Uterus (tissue), 4 donors: ENCODE results near the gene CLDND1. TPM values are rescaled to one million over a fixed set of nuclear protein-coding genes. Genes with fewer than 3 reads are reported as not detected.
"Not testable (repeated sequence)": the region's sequence is repeated elsewhere in the genome, so short reads cannot be mapped to it uniquely, and the experiment has no call there.

Experiments
- DNase-seq, 2 donors: peaks; one replicate each; pipeline ENCODE4 v3.0.0-alpha.2; 2019 to 2020
- H3K27ac ChIP-seq, 2 donors: fragments of 200-600 bp; sonication (generic); 1 replicate in 1 of 2; 2 replicates in 1 of 2; pipeline ENCODE4 v1.5.1; 2016 to 2018
- H3K27me3 ChIP-seq, 2 donors: fragments of 200-600 bp; sonication (generic); one replicate each; pipeline ENCODE4 v1.5.1; 2018 to 2019; ENCODE audit warnings: control low read depth in 1 of 2
- H3K36me3 ChIP-seq, 2 donors: fragments of 200-600 bp; sonication (generic); one replicate each; pipeline ENCODE4 v1.5.1; 2019; ENCODE audit warnings: control low read depth in 1 of 2
- H3K4me1 ChIP-seq, 2 donors: fragments of 200-600 bp; sonication (generic); one replicate each; pipeline ENCODE4 v1.5.1; 2018 to 2019; ENCODE audit warnings: control low read depth in 1 of 2
- H3K4me3 ChIP-seq, 2 donors: fragments of 200-600 bp; sonication (generic); 1 replicate in 1 of 2; 2 replicates in 1 of 2; pipeline ENCODE4 v1.5.1; 2018 to 2019; ENCODE audit warnings: mild to moderate bottlenecking in 1 of 2
- H3K9me3 ChIP-seq, 2 donors: fragments of 200-600 bp; sonication (generic); one replicate each; pipeline ENCODE4 v1.5.1; 2019; ENCODE audit warnings: control low read depth in 1 of 2
- POLR2A ChIP-seq, 2 donors: fragments of 450-650 bp; IDR thresholded peaks; one replicate each; pipeline ENCODE4 v1.6.1; 2016; ENCODE audit warnings: antibody characterized with exemption in 2 of 2, mild to moderate bottlenecking in 1 of 2, moderate library complexity in 1 of 2
- intact Hi-C: fragments of 100-400 bp; cut with DNase I; formaldehyde crosslinking; loops from one replicate; pipeline ENCODE4 v1.15.1; 2023; ENCODE audit warnings: low total_unique reads
- total RNA-seq, 4 donors: library from RNA; depleted of rRNA in 3 of 4; stranded (reverse); fragments of >200 nt in 3 of 4; gene quantifications; one replicate each; pipeline versions ENCODE4 v1.1.0 to v1.2.4, GENCODE V29; 2014 to 2023
- TF ChIP-seq, protein P1 (sequence below), 4 experiments: fragments of 200-600 bp in 2 of 4; fragments of 450-650 bp in 2 of 4; sonication (generic) in 2 of 4; IDR thresholded peaks; one replicate each; pipeline ENCODE4 v1.5.1; 2016 to 2019; ENCODE audit warnings: antibody characterized with exemption in 4 of 4, mild to moderate bottlenecking in 2 of 4, moderate library complexity in 1 of 4
- donor health status: DM: yes; HTN: yes; CAD: no.

The CLDND1 gene
- total RNA-seq, 4 donors from 2014 or later = 134 to 253 (median 150) TPM

DNA sequence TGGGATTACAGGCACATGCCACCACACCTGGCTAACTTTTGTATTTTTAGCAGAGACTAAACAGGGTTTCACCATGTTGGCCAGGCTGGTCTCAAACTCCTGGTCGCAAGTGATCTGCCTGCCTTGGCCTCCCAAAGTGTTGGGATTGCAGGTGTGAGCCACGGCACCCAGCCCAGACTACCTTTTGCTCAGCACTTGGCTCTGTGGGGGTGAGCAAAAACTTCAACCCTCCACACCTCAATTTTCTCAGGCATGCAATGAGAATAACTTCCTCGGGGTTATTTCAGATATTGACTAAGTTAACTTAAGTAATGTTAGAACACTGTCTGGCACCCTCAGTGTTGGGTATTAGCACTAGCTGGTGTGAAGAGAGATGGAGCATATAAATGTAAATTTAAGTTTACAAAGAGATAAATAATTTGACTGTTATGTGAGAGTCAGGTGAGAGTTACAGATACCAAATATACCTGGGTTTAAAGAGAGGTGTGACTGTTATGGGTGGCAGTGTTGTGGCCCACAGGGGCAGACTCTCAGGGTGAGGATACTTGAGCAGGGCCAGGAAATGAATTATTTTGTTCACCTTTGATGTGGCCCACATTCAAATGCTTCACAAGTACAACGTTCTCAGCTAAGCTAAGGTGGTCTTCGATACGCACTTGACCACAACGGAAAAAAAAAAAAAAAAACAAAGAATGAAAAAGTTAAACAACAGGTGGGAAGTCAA is 41.7 kb upstream of the CLDND1 start:
- TF ChIP-seq POLR2A (IDR thresholded peaks at IDR 0.05) = no peak
- TF ChIP-seq, protein P1, sequence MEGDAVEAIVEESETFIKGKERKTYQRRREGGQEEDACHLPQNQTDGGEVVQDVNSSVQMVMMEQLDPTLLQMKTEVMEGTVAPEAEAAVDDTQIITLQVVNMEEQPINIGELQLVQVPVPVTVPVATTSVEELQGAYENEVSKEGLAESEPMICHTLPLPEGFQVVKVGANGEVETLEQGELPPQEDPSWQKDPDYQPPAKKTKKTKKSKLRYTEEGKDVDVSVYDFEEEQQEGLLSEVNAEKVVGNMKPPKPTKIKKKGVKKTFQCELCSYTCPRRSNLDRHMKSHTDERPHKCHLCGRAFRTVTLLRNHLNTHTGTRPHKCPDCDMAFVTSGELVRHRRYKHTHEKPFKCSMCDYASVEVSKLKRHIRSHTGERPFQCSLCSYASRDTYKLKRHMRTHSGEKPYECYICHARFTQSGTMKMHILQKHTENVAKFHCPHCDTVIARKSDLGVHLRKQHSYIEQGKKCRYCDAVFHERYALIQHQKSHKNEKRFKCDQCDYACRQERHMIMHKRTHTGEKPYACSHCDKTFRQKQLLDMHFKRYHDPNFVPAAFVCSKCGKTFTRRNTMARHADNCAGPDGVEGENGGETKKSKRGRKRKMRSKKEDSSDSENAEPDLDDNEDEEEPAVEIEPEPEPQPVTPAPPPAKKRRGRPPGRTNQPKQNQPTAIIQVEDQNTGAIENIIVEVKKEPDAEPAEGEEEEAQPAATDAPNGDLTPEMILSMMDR (IDR thresholded peaks at IDR 0.05) = no peak
- DNase-seq = no peak
- intact Hi-C loops = no loop called here
- Histone ChIP-seq H3K36me3 (no peaks in the 10 kb centered on the region), H3K4me1 (no peaks in the 10 kb centered on the region), H3K27me3 (no peaks in the 10 kb centered on the region), H3K9me3 (no peaks in the 10 kb centered on the region), H3K27ac (no peak overlapping the region), H3K4me3 (no peak overlapping the region)

DNA sequence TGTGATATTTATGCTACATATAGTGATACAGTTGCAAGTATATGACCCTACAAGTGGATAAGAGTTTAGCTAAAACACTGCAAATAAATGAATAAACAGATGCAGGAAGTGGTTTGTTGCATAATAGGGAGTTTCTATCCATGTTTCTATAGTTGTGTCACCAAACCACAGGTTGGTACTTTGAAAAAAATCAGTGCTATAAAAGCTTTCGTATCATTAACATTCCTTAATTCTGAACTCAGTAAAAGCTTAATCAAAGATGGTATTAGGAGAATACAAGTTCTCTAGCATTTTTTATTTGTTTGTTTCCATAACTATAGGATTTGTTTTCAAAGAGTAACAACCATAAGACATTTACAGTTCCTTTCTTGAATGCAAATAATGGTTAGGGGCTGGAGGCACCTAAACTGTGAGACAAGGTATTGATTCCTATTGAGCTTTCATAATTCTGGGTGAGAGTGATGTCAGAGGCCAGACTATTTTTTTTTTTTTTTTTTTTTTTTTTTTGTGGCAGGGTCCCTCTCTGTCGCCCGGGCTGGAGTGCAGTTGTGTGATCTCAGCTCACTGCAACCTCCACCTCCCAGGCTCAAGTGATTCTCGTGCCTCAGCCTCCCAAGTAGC is 41.1 kb upstream of the CLDND1 start:
- TF ChIP-seq, protein P1 (IDR thresholded peaks at IDR 0.05) = no peak
- no peak for TF ChIP-seq POLR2A (IDR thresholded peaks at IDR 0.05)
- intact Hi-C loops = no loop called here
- Histone ChIP-seq H3K36me3 (no peaks in the 10 kb centered on the region), H3K4me1 (no peaks in the 10 kb centered on the region), H3K4me3 (no peak overlapping the region), H3K27me3 (no peaks in the 10 kb centered on the region), H3K9me3 (no peaks in the 10 kb centered on the region), H3K27ac (no peak overlapping the region)
- no peak for DNase-seq

DNA sequence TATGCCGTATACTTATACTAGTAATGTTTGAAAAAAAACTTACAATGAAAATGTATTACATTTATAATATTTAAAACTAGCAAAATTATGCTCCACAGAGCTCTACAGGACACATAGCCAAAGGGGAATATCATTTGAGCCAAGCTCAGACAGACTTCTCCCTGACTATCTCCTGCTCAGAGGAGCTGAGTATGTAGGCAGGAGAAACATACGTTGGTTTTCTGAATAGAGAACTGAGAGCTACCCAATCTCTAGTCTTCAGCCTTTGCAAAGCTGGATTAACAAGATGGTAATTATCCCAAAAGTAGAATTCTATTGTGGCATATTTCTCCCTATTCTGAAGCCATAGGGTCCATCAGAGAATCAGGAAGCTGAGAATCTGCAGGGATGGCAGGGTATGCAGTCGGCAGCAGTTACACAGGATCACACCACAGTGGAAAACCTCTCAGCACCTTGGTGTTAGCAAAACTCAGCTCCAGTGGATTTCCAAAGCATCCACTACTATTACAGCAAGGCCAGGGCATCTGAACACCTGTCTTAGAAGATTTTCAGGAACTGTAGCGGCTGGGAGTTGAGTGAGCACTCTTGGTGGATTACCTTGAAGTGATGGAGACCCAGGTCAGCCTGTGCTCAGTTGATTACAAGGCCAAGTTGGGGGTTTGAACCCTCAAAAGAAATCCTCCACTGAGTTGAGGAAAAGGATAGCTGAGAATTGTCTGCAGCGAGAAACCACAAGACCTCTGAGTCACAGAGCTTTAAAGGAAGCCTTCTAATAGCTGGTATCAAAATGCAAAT is 39.2 kb upstream of the CLDND1 start:
- no peak overlapping the region for H3K4me3 ChIP-seq
- no peak overlapping the region for H3K27ac ChIP-seq
- no peaks in the 10 kb centered on the region for H3K36me3 ChIP-seq
- no peaks in the 10 kb centered on the region for H3K4me1 ChIP-seq
- no peak for TF ChIP-seq POLR2A (IDR thresholded peaks at IDR 0.05)
- TF ChIP-seq, protein P1 (IDR thresholded peaks at IDR 0.05) = no peak
- H3K9me3 ChIP-seq = no peaks in the 10 kb centered on the region
- intact Hi-C loops = no loop called here
- no peaks in the 10 kb centered on the region for H3K27me3 ChIP-seq
- DNase-seq = no peak

DNA sequence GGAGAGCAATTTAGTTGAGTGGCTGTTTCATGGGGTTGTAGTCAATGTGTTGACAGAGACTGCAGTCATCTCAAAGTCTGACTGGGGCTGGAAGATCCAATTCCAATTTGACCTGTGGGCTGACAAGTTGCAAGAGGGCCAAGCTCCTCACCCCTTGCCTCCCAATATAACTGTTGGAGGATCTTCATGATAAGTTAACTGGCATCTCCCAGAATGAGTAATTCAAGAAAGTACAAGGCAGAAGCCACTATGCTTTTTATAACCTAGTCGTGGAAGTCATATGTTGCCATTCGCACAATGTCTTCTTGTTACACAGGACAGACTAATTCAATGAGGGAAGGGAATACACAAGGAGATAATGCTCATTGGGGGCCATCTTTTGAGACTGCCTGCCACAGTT is 38.2 kb upstream of the CLDND1 start:
- H3K4me1 ChIP-seq = no peaks in the 10 kb centered on the region
- H3K9me3 ChIP-seq = no peaks in the 10 kb centered on the region
- intact Hi-C loops = no loop called here
- H3K27me3 ChIP-seq = no peaks in the 10 kb centered on the region
- H3K36me3 ChIP-seq = no peaks in the 10 kb centered on the region
- no peak overlapping the region for H3K4me3 ChIP-seq
- no peak overlapping the region for H3K27ac ChIP-seq
- no peak for DNase-seq
- TF ChIP-seq, protein P1 (IDR thresholded peaks at IDR 0.05) = no peak
- TF ChIP-seq POLR2A (IDR thresholded peaks at IDR 0.05) = no peak

DNA sequence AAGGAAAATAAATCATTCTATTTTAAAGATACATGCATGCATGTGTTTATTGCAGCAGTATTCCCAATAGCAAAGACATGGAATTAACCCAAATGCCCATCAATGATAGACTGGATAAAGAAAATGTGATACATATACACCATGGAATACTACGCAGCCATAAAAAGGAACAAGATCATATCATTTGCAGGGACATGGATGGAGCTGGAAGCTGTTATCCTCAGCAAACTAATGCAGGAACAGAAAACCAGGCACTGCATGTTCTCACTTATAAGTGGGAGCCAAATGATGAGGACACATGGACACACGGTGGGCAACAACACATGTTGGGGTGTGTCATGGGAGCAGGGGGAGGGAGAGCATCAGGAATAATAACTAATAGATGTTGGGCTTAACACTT is 37.1 kb upstream of the CLDND1 start:
- H3K9me3 ChIP-seq, H3K4me3 ChIP-seq, H3K27ac ChIP-seq, intact Hi-C loops, DNase-seq, H3K4me1 ChIP-seq, H3K27me3 ChIP-seq, H3K36me3 ChIP-seq: not testable (repeated sequence)
